Stimulated activated CD4-positive, alpha-beta T cell treated with anti-CD3 and anti-CD28 coated beads, Interleukin-4, amount 100 ng/mL, for 1 hour (primary cell): ENCODE data around the gene BCL10.
"Not testable (repeated sequence)": the region's sequence is repeated elsewhere in the genome, so short reads cannot be mapped to it uniquely, and the experiment has no call there.

Experiments
- DNase-seq: peaks from one replicate; pipeline ENCODE4 v3.0.0-alpha.2; 2020

BCL10 gene

GRCh38 chr1:85262985-85263384 lies 13.4 kb downstream of the BCL10 start:
- DNase-seq: no peak

GRCh38 chr1:85259912-85260274 lies 16.5 kb downstream of the BCL10 start:
- DNase-seq: no peak

- peak; percentile 99 for DNase-seq
Measured at GRCh38 chr1:85259118-85259911, 17.1 kb downstream of the BCL10 start, which contains the start of gene C1orf52. Gene C1orf52 (minus strand): TSS chr1:85259662. CDS start chr1:85259633, 29 bp downstream.

- no peak for DNase-seq
Measured at GRCh38 chr1:85258536-85259117, 17.8 kb downstream of the BCL10 start.

GRCh38 chr1:85249042-85249441 lies 27.4 kb downstream of the BCL10 start:
- DNase-seq: not testable (repeated sequence)

- no peak for DNase-seq
Measured at GRCh38 chr1:85245891-85246290, 30.5 kb downstream of the BCL10 start.

- no peak for DNase-seq
Measured at GRCh38 chr1:85245456-85245855, 31.0 kb downstream of the BCL10 start.

- DNase-seq: no peak
Measured at GRCh38 chr1:85244271-85245061, 32.0 kb downstream of the BCL10 start.

- DNase-seq: no peak
Measured at GRCh38 chr1:85243372-85243771, 33.1 kb downstream of the BCL10 start.

GRCh38 chr1:85240643-85241042 lies 35.8 kb downstream of the BCL10 start:
- DNase-seq: no peak

GRCh38 chr1:85240174-85240601 lies 36.2 kb downstream of the BCL10 start:
- no peak for DNase-seq

GRCh38 chr1:85237613-85238012 lies 38.8 kb downstream of the BCL10 start:
- no peak for DNase-seq

GRCh38 chr1:85230305-85230977 lies 46.0 kb downstream of the BCL10 start:
- no peak for DNase-seq

GRCh38 chr1:85229574-85230097 lies 46.8 kb downstream of the BCL10 start:
- no peak for DNase-seq

- no peak for DNase-seq
Measured at GRCh38 chr1:85228972-85229371, 47.5 kb downstream of the BCL10 start.

- DNase-seq: no peak
Measured at GRCh38 chr1:85225624-85226380, 50.6 kb downstream of the BCL10 start.

- DNase-seq: no peak
Measured at GRCh38 chr1:85224734-85225623, 51.5 kb downstream of the BCL10 start.

GRCh38 chr1:85224295-85224694 lies 52.1 kb downstream of the BCL10 start:
- no peak for DNase-seq

GRCh38 chr1:85223334-85223733 lies 53.1 kb downstream of the BCL10 start:
- DNase-seq: no peak

- DNase-seq: no peak
Measured at GRCh38 chr1:85220756-85221201, 55.7 kb downstream of the BCL10 start.
